Osteocyte (in vitro differentiated cells): Measurements from ENCODE around the gene ERP27. TPM values are rescaled to one million over a fixed set of nuclear protein-coding genes. Genes with fewer than 3 reads are reported as not detected.

Source experiments
- DNase-seq: peaks from one replicate; pipeline ENCODE4 v3.0.0; 2021; ENCODE audit warnings: mixed read lengths; ENCODE audit not compliant: unreplicated experiment; ENCODE audit errors: extremely low spot score
- H3K27ac Mint-ChIP-seq: one replicate; pipeline ENCODE4 v1.8.0; 2021; ENCODE audit warnings: mild to moderate bottlenecking, mixed read lengths; ENCODE audit not compliant: unreplicated experiment
- H3K27me3 Mint-ChIP-seq: one replicate; pipeline ENCODE4 v1.8.0; 2021; ENCODE audit warnings: mixed read lengths; ENCODE audit not compliant: unreplicated experiment
- H3K36me3 Mint-ChIP-seq: one replicate; pipeline ENCODE4 v1.8.0; 2021; ENCODE audit warnings: mixed read lengths; ENCODE audit not compliant: unreplicated experiment
- H3K4me1 Mint-ChIP-seq: one replicate; pipeline ENCODE4 v1.8.0; 2021; ENCODE audit warnings: mixed read lengths; ENCODE audit not compliant: unreplicated experiment
- H3K4me3 Mint-ChIP-seq: one replicate; pipeline ENCODE4 v1.8.0; 2021; ENCODE audit warnings: mild to moderate bottlenecking, moderate library complexity, mixed read lengths; ENCODE audit not compliant: unreplicated experiment
- H3K9me3 Mint-ChIP-seq: one replicate; pipeline ENCODE4 v1.8.0; 2021; ENCODE audit warnings: mixed read lengths; ENCODE audit not compliant: unreplicated experiment
- CTCF ChIP-seq: fragments of 200-600 bp; sonication (generic); IDR thresholded peaks from 2 replicates; pipeline ENCODE4 v1.5.0; 2021; ENCODE audit warnings: antibody characterized with exemption, mild to moderate bottlenecking, moderate library complexity
- total RNA-seq: library from RNA; stranded (reverse); gene quantifications from 2 replicates; pipeline ENCODE4 v1.2.1, GENCODE V29; 2021

ERP27 gene
- total RNA-seq, 1 donor from 2014 or later: 0.70 TPM

- no peaks in the 10 kb centered on the region for H3K36me3 Mint-ChIP-seq
- H3K27me3 Mint-ChIP-seq: no peaks in the 10 kb centered on the region
- H3K9me3 Mint-ChIP-seq: no peaks in the 10 kb centered on the region
- no peak for TF ChIP-seq CTCF
- H3K27ac Mint-ChIP-seq: no peak overlapping the region
- H3K4me1 Mint-ChIP-seq: peaks cover 45% of the 10 kb centered on the region
- no peak overlapping the region for H3K4me3 Mint-ChIP-seq
- no peak for DNase-seq
These were observed 11.1 kb downstream of the ERP27 start for GRCh38 chr12:14927267-14927666.

GRCh38 chr12:14924541-14924940 lies 13.8 kb downstream of the ERP27 start:
- Mint-ChIP-seq H3K4me1 (peaks cover 23% of the 10 kb centered on the region), H3K27me3 (no peaks in the 10 kb centered on the region), H3K36me3 (no peaks in the 10 kb centered on the region), H3K27ac (no peak overlapping the region), H3K4me3 (no peak overlapping the region), H3K9me3 (no peaks in the 10 kb centered on the region)
- DNase-seq: no peak
- TF ChIP-seq CTCF: no peak

GRCh38 chr12:14923944-14924343 lies 14.4 kb downstream of the ERP27 start:
- no peak for TF ChIP-seq CTCF
- Mint-ChIP-seq H3K9me3 (no peaks in the 10 kb centered on the region), H3K27me3 (no peaks in the 10 kb centered on the region)

GRCh38 chr12:14921218-14921617 lies 17.1 kb downstream of the ERP27 start:
- Mint-ChIP-seq H3K4me1 (peaks cover 2% of the 10 kb centered on the region), H3K27ac (no peak overlapping the region), H3K9me3 (no peaks in the 10 kb centered on the region), H3K27me3 (no peaks in the 10 kb centered on the region), H3K4me3 (no peak overlapping the region), H3K36me3 (no peaks in the 10 kb centered on the region)
- no peak for DNase-seq
- no peak for TF ChIP-seq CTCF

More at GRCh38 chr12:14923944-14924343, 14.4 kb downstream of the ERP27 start:
- no peak for DNase-seq
- Mint-ChIP-seq H3K36me3 (no peaks in the 10 kb centered on the region), H3K4me3 (no peak overlapping the region), H3K27ac (no peak overlapping the region), H3K4me1 (peaks cover 17% of the 10 kb centered on the region)

GRCh38 chr12:14920475-14921126 lies 17.7 kb downstream of the ERP27 start:
- no peak overlapping the region for H3K4me3 Mint-ChIP-seq
- H3K4me1 Mint-ChIP-seq: peaks cover 8% of the 10 kb centered on the region
- no peak for TF ChIP-seq CTCF
- H3K27me3 Mint-ChIP-seq: no peaks in the 10 kb centered on the region
- no peaks in the 10 kb centered on the region for H3K9me3 Mint-ChIP-seq
- DNase-seq: no peak
- no peak overlapping the region for H3K27ac Mint-ChIP-seq
- no peaks in the 10 kb centered on the region for H3K36me3 Mint-ChIP-seq
